Keratinocyte (primary cell): ENCODE data around the gene HECTD4. TPM values are rescaled to one million over a fixed set of nuclear protein-coding genes. Genes with fewer than 3 reads are reported as not detected.

ENCODE experiments used
- DNase-seq: peaks from one replicate; pipeline ENCODE4 v3.0.0-alpha.2; 2011; ENCODE audit warnings: low read depth, missing footprints, low spot score
- FAIRE-seq: peaks from 2 replicates; lab custom pipeline; 2011; peaks lifted over from hg19 to GRCh38; lab: Jason Lieb, UNC
- H2AFZ ChIP-seq: 2 replicates; pipeline ENCODE4 v1.6.0; 2012; ENCODE audit warnings: low read length, control low read depth, inconsistent platforms; ENCODE audit not compliant: control insufficient read depth
- H3K27ac ChIP-seq: 2 replicates; pipeline ENCODE4 v1.5.1; 2011; ENCODE audit warnings: low read length; ENCODE audit not compliant: control insufficient read depth, insufficient read depth
- H3K27me3 ChIP-seq: 3 replicates; pipeline ENCODE4 v1.6.0; 2011; ENCODE audit warnings: low read length; ENCODE audit not compliant: control insufficient read depth, insufficient read depth; ENCODE audit errors: extremely low read depth
- H3K36me3 ChIP-seq, 2 experiments: 2 replicates in 1 of 2; 3 replicates in 1 of 2; pipeline ENCODE4 v1.5.1; 2011; ENCODE audit warnings: low read length in 2 of 2, mild to moderate bottlenecking in 1 of 2; ENCODE audit not compliant: control insufficient read depth in 2 of 2, insufficient read depth in 2 of 2; ENCODE audit errors: extremely low read depth in 1 of 2
- H3K4me1 ChIP-seq: 3 replicates; pipeline ENCODE4 v1.5.1; 2011; ENCODE audit warnings: low read length; ENCODE audit not compliant: control insufficient read depth, insufficient read depth; ENCODE audit errors: extremely low read depth
- H3K4me2 ChIP-seq: 3 replicates; pipeline ENCODE4 v1.6.0; 2011; ENCODE audit warnings: low read depth, low read length; ENCODE audit not compliant: control insufficient read depth, insufficient read depth; ENCODE audit errors: extremely low read depth
- H3K4me3 ChIP-seq, 3 experiments: fragments of 200-600 bp in 1 of 3; sonication (generic) in 1 of 3; 2 replicates in 2 of 3; 3 replicates in 1 of 3; pipeline ENCODE4 v1.5.1; 2011 to 2016; ENCODE audit warnings: low read length in 3 of 3, mild to moderate bottlenecking in 3 of 3, control low read depth in 2 of 3, inconsistent platforms in 1 of 3, low read depth in 1 of 3, mixed read lengths in 1 of 3, mixed run types in 1 of 3, moderate library complexity in 1 of 3; ENCODE audit not compliant: control insufficient read depth in 2 of 3, insufficient read depth in 2 of 3; ENCODE audit errors: extremely low read depth in 1 of 3
- H3K79me2 ChIP-seq: 2 replicates; pipeline ENCODE4 v1.6.0; 2012; ENCODE audit warnings: low read length; ENCODE audit not compliant: control insufficient read depth, insufficient read depth
- H3K9ac ChIP-seq: 3 replicates; pipeline ENCODE4 v1.6.0; 2011; ENCODE audit warnings: low read length; ENCODE audit not compliant: control insufficient read depth, insufficient read depth; ENCODE audit errors: extremely low read depth
- H3K9me1 ChIP-seq: 3 replicates; pipeline ENCODE4 v1.6.0; 2011; ENCODE audit warnings: low read length; ENCODE audit not compliant: control insufficient read depth, insufficient read depth; ENCODE audit errors: extremely low read depth
- H3K9me3 ChIP-seq: 2 replicates; pipeline ENCODE4 v1.5.1; 2012; ENCODE audit warnings: low read depth, low read length; ENCODE audit not compliant: control insufficient read depth
- H4K20me1 ChIP-seq: 3 replicates; pipeline ENCODE4 v1.6.0; 2011; ENCODE audit warnings: low read length; ENCODE audit not compliant: control insufficient read depth, insufficient read depth; ENCODE audit errors: extremely low read depth
- CTCF ChIP-seq, 3 experiments: IDR thresholded peaks in 1 of 3; conservative IDR thresholded peaks in 1 of 3; optimal IDR thresholded peaks in 1 of 3; 2 replicates in 2 of 3; 3 replicates in 1 of 3; pipeline versions ENCODE3 to v1.5.1; 2011; ENCODE audit warnings: low read length in 3 of 3, mild to moderate bottlenecking in 3 of 3, moderate library complexity in 2 of 3, control low read depth in 1 of 3, inconsistent platforms in 1 of 3; ENCODE audit not compliant: insufficient read depth in 2 of 3; ENCODE audit errors: extremely low read depth in 1 of 3
- EZH2 ChIP-seq: IDR thresholded peaks from one replicate; pipeline ENCODE4 v1.6.1; 2012; ENCODE audit warnings: inconsistent platforms, mild to moderate bottlenecking, low read length, moderate library complexity
- dilution Hi-C: fragments of 300-500 bp; cut with MboI; formaldehyde crosslinking; loops from one replicate; pipeline ENCODE4 v1.7.0; 2020; ENCODE audit warnings: low sequenced_read_pairs; ENCODE audit not compliant: extremely low pct_ligation_motif_present
- polyA plus RNA-seq, 5 experiments: library from polyadenylated mRNA; depleted of rRNA in 3 of 5; stranded (reverse) in 3 of 5; stranded (forward) in 1 of 5; unstranded in 1 of 5; fragments of >200 nt; gene quantifications; 1 replicate in 1 of 5; 2 replicates in 3 of 5; 3 replicates in 1 of 5; pipeline versions ENCODE4 v1.2.1 to v1.2.3, GENCODE V29; 2011 to 2012; ENCODE audit warnings: missing spikeins in 2 of 5, low read depth in 1 of 5, low replicate concordance in 1 of 5

HECTD4 gene
- polyA plus RNA-seq, 1 donor (not counting 4 experiments of a cell fraction or from before 2014, with no cell fraction given) = 7.5 TPM

DNA sequence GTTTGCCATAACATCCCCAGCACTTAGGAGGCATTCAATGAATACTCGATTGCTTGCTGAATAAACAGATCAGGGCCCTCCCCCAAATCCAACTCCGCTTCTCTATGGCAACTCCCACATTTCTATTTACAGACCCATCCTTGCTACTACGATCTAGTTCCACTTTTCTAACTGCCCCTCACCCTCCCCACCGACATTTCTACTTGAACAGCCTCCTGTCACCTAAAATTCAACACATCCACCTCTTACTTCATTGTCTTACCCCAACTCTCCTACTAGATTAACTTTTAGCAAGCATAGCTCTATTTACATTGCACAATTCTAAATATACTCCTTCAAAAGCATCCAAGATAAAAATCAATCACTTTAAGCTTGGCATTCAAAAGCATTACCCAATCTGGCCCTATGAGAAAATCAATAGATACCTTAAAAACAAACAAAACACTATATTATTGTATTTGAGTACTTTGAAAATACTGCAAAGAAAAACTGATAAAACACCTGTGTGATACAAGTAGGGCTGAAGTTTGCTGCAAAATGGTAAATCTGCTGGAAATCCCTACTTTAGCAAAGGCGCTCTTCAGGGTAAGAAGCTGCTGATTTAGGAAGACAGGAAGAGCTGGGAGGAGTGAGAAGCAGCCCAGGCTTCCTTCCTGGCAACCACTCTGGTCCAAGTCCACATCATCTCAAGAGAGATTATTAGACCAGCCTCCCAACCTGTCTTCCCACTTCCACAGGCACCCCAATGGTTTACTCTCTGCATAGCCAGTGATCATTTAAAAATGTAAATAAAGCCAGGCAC lies 96.4 kb downstream of the HECTD4 start:
- Histone ChIP-seq H3K36me3 (no peaks in the 10 kb centered on the region), H3K79me2 (no peaks in the 10 kb centered on the region), H3K27me3 (no peaks in the 10 kb centered on the region), H3K4me3 (no peak overlapping the region), H3K9me3 (no peaks in the 10 kb centered on the region), H2AFZ (no peak overlapping the region), H4K20me1 (no peaks in the 10 kb centered on the region), H3K9ac (no peak overlapping the region), H3K27ac (no peak overlapping the region), H3K9me1 (no peaks in the 10 kb centered on the region), H3K4me2 (no peak overlapping the region), H3K4me1 (peaks cover 15% of the 10 kb centered on the region)
- FAIRE-seq (no peak), DNase-seq (no peak)
- TF ChIP-seq EZH2 = no peak
- TF ChIP-seq CTCF (optimal IDR thresholded peaks at IDR 0.05 in 1 of 3, IDR thresholded peaks at IDR 0.05 in 1 of 3, conservative IDR thresholded peaks at IDR 0.05 in 1 of 3; ENCODE audit: extremely low read depth in 1 of 3, insufficient read depth in 2 of 3, low read length in 3 of 3) = no peak
- dilution Hi-C loops = no loop called here

DNA sequence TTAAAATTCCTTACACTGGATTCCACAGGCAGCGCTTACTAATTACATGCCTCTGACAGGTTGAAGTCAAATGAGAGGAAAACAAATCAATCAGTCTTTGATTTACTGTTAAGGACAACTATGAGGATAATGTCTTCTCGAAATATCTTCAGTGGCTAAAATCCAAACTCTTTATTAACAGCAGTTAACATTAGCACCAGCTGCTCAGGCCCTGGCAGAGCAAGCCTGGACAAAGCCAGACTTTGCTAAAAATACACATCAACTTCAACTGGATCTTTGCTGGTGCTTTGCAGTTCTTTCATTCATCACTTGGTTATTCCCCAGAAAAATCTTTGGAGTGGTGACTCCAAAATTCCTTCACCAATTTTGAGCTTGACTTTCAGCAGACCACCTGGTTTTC lies 98.7 kb downstream of the HECTD4 start:
- Histone ChIP-seq H3K4me2 (peak overlapping the region; percentile 48), H4K20me1 (no peaks in the 10 kb centered on the region), H3K79me2 (no peaks in the 10 kb centered on the region), H2AFZ (no peak overlapping the region), H3K9me1 (no peaks in the 10 kb centered on the region), H3K36me3 (no peaks in the 10 kb centered on the region), H3K9me3 (no peaks in the 10 kb centered on the region), H3K9ac (no peak overlapping the region), H3K27me3 (no peaks in the 10 kb centered on the region), H3K4me3 (no peak overlapping the region), H3K27ac (no peak overlapping the region), H3K4me1 (peaks cover 15% of the 10 kb centered on the region)
- no peak for DNase-seq
- dilution Hi-C loops = no loop called here
- TF ChIP-seq EZH2 = no peak
- no peak for TF ChIP-seq CTCF (optimal IDR thresholded peaks at IDR 0.05 in 1 of 3, IDR thresholded peaks at IDR 0.05 in 1 of 3, conservative IDR thresholded peaks at IDR 0.05 in 1 of 3; ENCODE audit: extremely low read depth in 1 of 3, insufficient read depth in 2 of 3, low read length in 3 of 3)
- peak; percentile 69 for FAIRE-seq
